Endothelial cell of umbilical vein (primary cell): ENCODE results near the gene ANXA9. TPM values are rescaled to one million over a fixed set of nuclear protein-coding genes. Genes with fewer than 3 reads are reported as not detected.

Source experiments
- BruUV-seq: library from RNA; stranded (reverse); fragments of 400-500 nt; replicated peaks from 2 replicates; lab custom pipeline; 2021; lab: Mats Ljungman, UMichigan
- CTCF ChIA-PET: fragments of 300-600, 350-600 bp; sonication (Branson Sonifier 250); formaldehyde crosslinking; loops from one replicate; lab custom pipeline; 2021; ENCODE audit warnings: antibody characterized with exemption, inconsistent platforms; lab: Charles Lee
- POLR2A ChIA-PET: fragments of 300-600, 350-600 bp; sonication (Branson Sonifier 250); formaldehyde crosslinking; loops from one replicate; lab custom pipeline; 2021; ENCODE audit warnings: antibody characterized with exemption, inconsistent platforms; lab: Charles Lee
- DNase-seq: peaks from one replicate; pipeline ENCODE4 v3.0.0-alpha.2; 2011; ENCODE audit warnings: low read depth, low spot score
- FAIRE-seq: peaks from 2 replicates; lab custom pipeline; 2011; peaks lifted over from hg19 to GRCh38; lab: Jason Lieb, UNC
- H2AFZ ChIP-seq: 2 replicates; pipeline ENCODE4 v1.6.0; 2012; ENCODE audit warnings: low read depth, low read length, control low read depth, inconsistent platforms
- H3K27ac ChIP-seq: 2 replicates; pipeline ENCODE4 v1.5.1; 2011; ENCODE audit warnings: low read depth, mild to moderate bottlenecking, control low read depth, low read length, moderate library complexity; ENCODE audit not compliant: insufficient read depth
- H3K27me3 ChIP-seq, 2 experiments: 2 replicates each; pipeline versions ENCODE4 v1.6.0 to v1.6.1; 2011; ENCODE audit warnings: low read length in 2 of 2, mixed read lengths in 1 of 2; ENCODE audit not compliant: control insufficient read depth in 2 of 2, insufficient read depth in 2 of 2
- H3K36me3 ChIP-seq, 2 experiments: 2 replicates in 1 of 2; 3 replicates in 1 of 2; pipeline ENCODE4 v1.5.1; 2011; ENCODE audit warnings: low read length in 2 of 2, mild to moderate bottlenecking in 1 of 2, moderate library complexity in 1 of 2; ENCODE audit not compliant: control insufficient read depth in 2 of 2, insufficient read depth in 2 of 2; ENCODE audit errors: extremely low read depth in 1 of 2
- H3K4me1 ChIP-seq: 3 replicates; pipeline ENCODE4 v1.5.1; 2011; ENCODE audit warnings: mild to moderate bottlenecking, low read length; ENCODE audit not compliant: control insufficient read depth, insufficient read depth; ENCODE audit errors: extremely low read depth
- H3K4me2 ChIP-seq: 2 replicates; pipeline ENCODE4 v1.6.1; 2011; ENCODE audit warnings: low read length, control low read depth, mixed read lengths; ENCODE audit not compliant: insufficient read depth
- H3K4me3 ChIP-seq, 3 experiments: fragments of 200-600 bp in 1 of 3; sonication (generic), shearing (Covaris generic) in 1 of 3; replicated peaks in 1 of 3; 2 replicates each; pipeline ENCODE4 v1.5.1; 2011 to 2016; ENCODE audit warnings: control low read depth in 3 of 3, low read length in 3 of 3, mild to moderate bottlenecking in 2 of 3, inconsistent platforms in 1 of 3, low read depth in 1 of 3, moderate library complexity in 1 of 3; ENCODE audit not compliant: insufficient read depth in 1 of 3
- H3K79me2 ChIP-seq: 2 replicates; pipeline ENCODE4 v1.6.0; 2012; ENCODE audit warnings: low read length, inconsistent platforms; ENCODE audit not compliant: control insufficient read depth, insufficient read depth
- H3K9ac ChIP-seq: replicated peaks from 2 replicates; pipeline ENCODE3; 2011; ENCODE audit warnings: low read length, control low read depth; ENCODE audit not compliant: insufficient read depth; ENCODE audit errors: extremely low read depth
- H3K9me1 ChIP-seq: replicated peaks from 3 replicates; pipeline ENCODE4 v1.6.0; 2011; ENCODE audit warnings: mild to moderate bottlenecking, low read length; ENCODE audit not compliant: control insufficient read depth, insufficient read depth; ENCODE audit errors: extremely low read depth
- H3K9me3 ChIP-seq: replicated peaks from 2 replicates; pipeline ENCODE4 v1.5.1; 2012; ENCODE audit warnings: low read length, inconsistent platforms; ENCODE audit not compliant: control insufficient read depth, insufficient read depth
- H4K20me1 ChIP-seq: replicated peaks from 2 replicates; pipeline ENCODE3; 2011; ENCODE audit warnings: mild to moderate bottlenecking, low read length; ENCODE audit not compliant: control insufficient read depth, insufficient read depth; ENCODE audit errors: extremely low read depth
- CTCF ChIP-seq, 2 donors: IDR thresholded peaks; 1 replicate in 1 of 2; 2 replicates in 1 of 2; pipeline ENCODE4 v1.5.1; 2011; ENCODE audit warnings: low read length in 2 of 2, mild to moderate bottlenecking in 2 of 2, moderate library complexity in 2 of 2, control low read depth in 1 of 2, inconsistent platforms in 1 of 2, low read depth in 1 of 2; ENCODE audit not compliant: insufficient read depth in 1 of 2; ENCODE audit errors: extremely low read depth in 1 of 2
- EZH2 ChIP-seq: IDR thresholded peaks from 2 replicates; pipeline ENCODE4 v1.6.1; 2012; ENCODE audit warnings: borderline replicate concordance, low read depth, mild to moderate bottlenecking, moderate library complexity, low read length, inconsistent platforms; ENCODE audit not compliant: severe bottlenecking
- FOS ChIP-seq: IDR thresholded peaks from 2 replicates; pipeline ENCODE4 v1.6.1; 2011; ENCODE audit warnings: mild to moderate bottlenecking, low read length, moderate library complexity, borderline replicate concordance; ENCODE audit not compliant: insufficient read depth
- GATA2 ChIP-seq: IDR thresholded peaks from 2 replicates; pipeline ENCODE4 v1.7.0; 2011; ENCODE audit warnings: low read depth, mild to moderate bottlenecking, moderate library complexity, mixed read lengths, low read length; ENCODE audit not compliant: insufficient read length, insufficient read depth
- JUN ChIP-seq: IDR thresholded peaks from 2 replicates; pipeline ENCODE4 v1.6.1; 2011; ENCODE audit warnings: borderline replicate concordance, low read depth; ENCODE audit not compliant: insufficient read length, insufficient read depth
- MAX ChIP-seq: IDR thresholded peaks from 2 replicates; pipeline ENCODE4 v1.6.1; 2011; ENCODE audit not compliant: insufficient read depth, insufficient read length
- MYC ChIP-seq: IDR thresholded peaks from one replicate; pipeline ENCODE4 v1.6.1; 2011; ENCODE audit warnings: mild to moderate bottlenecking, low read depth, low read length
- POLR2A ChIP-seq: IDR thresholded peaks from 2 replicates; pipeline ENCODE4 v1.6.1; 2012; ENCODE audit warnings: low read depth, mild to moderate bottlenecking, control low read depth, low read length
- POLR2AphosphoS5 ChIP-seq: IDR thresholded peaks from 2 replicates; pipeline ENCODE4 v1.6.1; 2012; ENCODE audit warnings: low read depth, mild to moderate bottlenecking, control low read depth, low read length, moderate library complexity; ENCODE audit not compliant: insufficient read depth
- dilution Hi-C: fragments of 300-500 bp; cut with MboI; formaldehyde crosslinking; loops from one replicate; pipeline ENCODE4 v1.15.0; 2019; ENCODE audit warnings: low sequenced_read_pairs; ENCODE audit not compliant: extremely low pct_ligation_motif_present
- intact Hi-C: fragments of 100-400 bp; cut with micrococcal nuclease; formaldehyde crosslinking; loops from one replicate; pipeline ENCODE4 v1.10.0; 2022
- polyA plus RNA-seq, 4 experiments: library from polyadenylated mRNA; depleted of rRNA in 3 of 4; stranded (reverse) in 3 of 4; unstranded in 1 of 4; fragments of >200 nt; gene quantifications; 2 replicates each; pipeline versions ENCODE4 v1.2.1 to v1.2.3, GENCODE V29; 2011 to 2012; ENCODE audit warnings: missing spikeins in 1 of 4
- total RNA-seq: library from RNA; stranded (reverse); gene quantifications from 2 replicates; pipeline ENCODE4 v1.2.3, GENCODE V29; 2021

ANXA9 gene
- total and polyA plus RNA-seq, 2 donors (not counting 3 experiments of a cell fraction or from before 2014, with no cell fraction given), result not detected

GRCh38 chr1:150972417-150972940 lies 9.6 kb upstream of the ANXA9 start:
- BruUV-seq, result TSS peak; percentile 27
- CTCF ChIA-PET, result interaction anchor here (17.1 kb wide), 1 partner anchor 25 kb away, joined by 278 read pairs; no protein-coding TSS in a partner anchor
- FAIRE-seq (no peak), DNase-seq (no peak)
- H4K20me1 ChIP-seq, result no peaks in the 10 kb centered on the region
- no peak overlapping the region for H2AFZ ChIP-seq
- TF ChIP-seq MAX (no peak), POLR2AphosphoS5 (no peak), MYC (no peak), FOS (no peak), EZH2 (no peak), POLR2A (no peak), JUN (no peak), CTCF (IDR thresholded peaks at IDR 0.05; ENCODE audit: extremely low read depth in 1 of 2, insufficient read depth in 1 of 2, low read depth in 1 of 2, low read length in 2 of 2) (no peak), GATA2 (no peak)
- H3K4me1 ChIP-seq, result peaks cover 25% of the 10 kb centered on the region
- no peaks in the 10 kb centered on the region for H3K9me1 ChIP-seq
- H3K9ac ChIP-seq, result no peak overlapping the region
- intact Hi-C loops (no loop called here), dilution Hi-C loops (no loop called here)
- no peaks in the 10 kb centered on the region for H3K9me3 ChIP-seq
- H3K4me2 ChIP-seq, result peak overlapping the region; percentile 62
- no peak overlapping the region for H3K27ac ChIP-seq
- POLR2A ChIA-PET, result no interaction called here
- H3K4me3 ChIP-seq, result no peak overlapping the region
- peaks cover 57% of the 10 kb centered on the region for H3K79me2 ChIP-seq
- H3K36me3 ChIP-seq, result peaks cover 8 to 9% of the 10 kb centered on the region in 2 experiments
- no peaks in the 10 kb centered on the region for H3K27me3 ChIP-seq
